ENCODE measurements around the gene FSTL4.

FSTL4 gene

GRCh38 chr5:133612249-133612860 is at the start of gene FSTL4:
TSS of gene FSTL4 (minus strand) at chr5:133612541.
- DNase-seq = peak; percentile 27

GRCh38 chr5:133661389-133661788 is 49.0 kb upstream of the FSTL4 start:
- no peak for DNase-seq

- peak; percentile 8 for DNase-seq
Measured at GRCh38 chr5:133658327-133658726, 46.0 kb upstream of the FSTL4 start.

DNA sequence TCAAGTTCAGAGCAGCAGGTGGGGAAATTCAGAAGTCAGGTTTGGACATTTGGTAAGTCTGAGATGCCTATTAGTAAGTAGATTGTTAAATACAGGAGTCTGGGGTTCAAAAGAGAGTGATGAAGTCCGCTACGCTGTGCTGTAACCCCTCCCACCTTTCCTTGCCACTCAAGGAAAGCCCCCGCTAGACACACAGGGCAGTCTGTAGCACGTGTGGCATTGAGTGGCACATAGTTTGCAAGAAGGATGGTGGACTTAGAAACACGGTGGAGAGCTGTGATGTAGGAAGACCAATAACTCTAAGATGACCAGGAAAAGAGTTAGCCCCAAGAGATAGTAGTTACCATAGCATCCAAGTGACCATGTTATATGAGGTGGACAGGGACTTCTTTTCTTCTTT is 44.7 kb upstream of the FSTL4 start:
- no peak for DNase-seq

DNA sequence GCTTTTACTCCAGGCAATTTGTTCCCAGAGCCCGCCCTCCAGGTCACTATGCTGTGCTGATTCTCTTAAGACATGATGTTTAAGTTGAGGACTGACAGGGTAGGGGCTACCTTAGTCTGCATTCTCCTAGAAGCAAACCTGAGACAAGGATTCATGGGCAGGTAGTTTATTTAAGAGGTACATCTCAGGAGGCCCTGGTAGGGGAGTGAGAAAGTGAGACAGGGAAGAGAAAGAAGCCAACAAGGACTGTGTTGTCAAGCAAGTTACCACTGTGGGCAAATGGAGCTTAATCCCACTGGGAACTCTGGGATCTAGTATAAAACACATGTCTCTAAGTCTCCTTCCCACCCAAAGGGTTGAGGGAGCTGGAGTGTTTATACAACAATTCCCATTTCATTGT is 43.6 kb upstream of the FSTL4 start:
- DNase-seq = no peak

DNA sequence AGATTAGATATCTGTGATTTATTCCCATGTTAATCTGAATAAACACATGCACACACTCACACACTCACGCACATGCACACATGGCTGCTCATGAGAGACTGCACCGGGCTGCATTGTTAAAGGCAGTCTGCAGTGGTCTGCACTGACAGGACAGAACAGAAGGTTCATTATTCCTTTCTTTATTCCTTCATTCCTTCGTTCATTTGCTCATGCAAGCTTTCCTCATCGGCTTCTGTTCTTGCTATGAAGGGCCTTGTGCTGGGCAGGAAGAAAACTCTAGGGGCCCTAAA is 41.4 kb upstream of the FSTL4 start:
- no peak for DNase-seq

- DNase-seq = no peak
Measured at GRCh38 chr5:133652951-133653759, 40.8 kb upstream of the FSTL4 start.

GRCh38 chr5:133644000-133644865 is 31.9 kb upstream of the FSTL4 start:
- no peak for DNase-seq

DNA sequence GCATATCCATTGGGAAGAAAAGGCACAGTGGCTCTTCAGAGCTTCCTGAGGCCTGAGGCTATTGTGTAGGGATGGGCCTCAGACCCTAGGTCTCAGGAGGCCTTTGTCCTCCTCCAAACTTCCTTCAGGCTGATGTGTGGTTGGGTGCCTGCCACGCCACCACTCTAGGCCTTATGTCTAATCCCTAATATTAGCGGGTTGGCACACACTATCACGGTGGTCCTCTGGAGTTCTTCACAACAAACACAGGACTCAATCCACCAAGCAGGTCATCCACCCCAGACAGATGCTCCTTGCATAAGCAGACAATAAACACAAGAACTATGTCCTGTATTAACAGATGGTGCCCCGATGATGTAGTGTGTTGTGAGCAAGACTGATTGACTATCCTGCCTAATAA is 31.0 kb upstream of the FSTL4 start:
- DNase-seq = no peak

- no peak for DNase-seq
Measured at GRCh38 chr5:133642153-133642722, 29.9 kb upstream of the FSTL4 start.

DNA sequence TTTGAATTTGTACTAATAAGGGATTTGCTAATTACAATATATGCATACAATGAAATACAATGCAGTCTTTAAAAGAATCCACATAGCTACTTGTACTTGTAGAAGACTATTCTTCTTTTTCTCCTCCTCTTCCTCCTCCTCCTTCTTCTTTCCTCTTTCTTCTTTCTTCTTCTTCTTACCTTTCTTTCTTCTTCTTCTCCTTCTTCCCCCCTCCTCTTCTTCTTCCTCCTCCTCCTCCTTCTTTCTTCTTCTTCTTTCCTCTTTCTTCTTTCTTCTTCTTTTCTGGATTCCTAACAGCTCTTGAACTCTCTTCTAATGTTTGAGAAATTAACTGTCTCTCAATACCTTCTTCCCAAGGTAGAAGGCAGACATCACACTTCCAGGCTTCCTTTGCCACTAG is 29.3 kb upstream of the FSTL4 start:
- DNase-seq = no peak

DNA sequence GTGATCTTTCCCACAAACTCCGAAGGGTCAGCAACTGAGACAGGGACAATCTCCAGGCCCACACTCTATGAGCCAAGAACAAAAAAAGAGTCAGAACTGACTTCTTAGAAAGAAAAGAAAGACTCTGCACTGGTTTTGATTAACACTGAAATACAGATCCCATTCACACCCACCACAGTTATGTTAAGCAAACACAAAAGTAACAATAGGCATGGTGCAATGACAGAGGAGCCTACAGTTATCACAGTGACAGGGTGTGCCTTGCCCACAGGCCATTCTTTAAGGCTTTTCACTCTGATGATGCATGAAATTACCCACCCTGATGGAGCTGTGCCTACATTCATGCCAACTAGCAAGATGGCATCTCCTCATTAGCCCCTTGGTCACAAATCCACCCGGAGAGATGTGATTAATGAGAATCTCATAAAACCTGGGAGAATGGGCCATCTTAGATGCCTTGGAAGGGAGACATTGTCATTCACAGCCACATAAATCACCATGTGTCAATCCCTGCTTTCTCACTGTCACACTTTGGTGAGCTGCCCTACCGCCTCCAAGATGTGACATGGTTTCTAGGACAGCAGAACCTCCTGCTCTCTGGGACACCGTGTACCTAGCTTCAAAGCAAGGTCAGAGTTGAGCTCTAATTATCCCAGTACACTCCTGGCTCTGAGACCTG is 27.6 kb upstream of the FSTL4 start:
- no peak for DNase-seq

- DNase-seq = no peak
Measured at GRCh38 chr5:133638436-133638835, 26.1 kb upstream of the FSTL4 start.

- no peak for DNase-seq
Measured at GRCh38 chr5:133637206-133637605, 24.9 kb upstream of the FSTL4 start.

DNA sequence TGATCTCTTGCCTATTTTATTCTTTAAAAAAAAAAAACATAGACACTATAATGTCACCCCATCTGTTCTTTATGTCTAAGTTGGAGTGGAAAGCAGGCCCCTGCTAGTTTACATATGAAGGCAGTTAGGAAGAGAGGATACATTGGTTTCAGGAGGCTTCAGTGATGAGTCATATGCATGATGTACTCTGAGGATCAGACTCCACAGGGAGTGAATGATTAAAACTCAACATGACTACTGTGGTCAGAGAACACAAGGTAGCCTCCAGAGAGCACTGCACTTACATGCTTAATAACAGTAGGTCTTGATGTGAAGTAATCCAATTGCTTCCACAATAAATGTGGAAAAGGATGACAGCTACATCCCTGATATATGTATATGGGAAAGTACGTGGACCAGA is 22.7 kb upstream of the FSTL4 start:
- no peak for DNase-seq

GRCh38 chr5:133627180-133627579 is 14.8 kb upstream of the FSTL4 start:
- DNase-seq = no peak

GRCh38 chr5:133624316-133624715 is 12.0 kb upstream of the FSTL4 start:
- no peak for DNase-seq

DNA sequence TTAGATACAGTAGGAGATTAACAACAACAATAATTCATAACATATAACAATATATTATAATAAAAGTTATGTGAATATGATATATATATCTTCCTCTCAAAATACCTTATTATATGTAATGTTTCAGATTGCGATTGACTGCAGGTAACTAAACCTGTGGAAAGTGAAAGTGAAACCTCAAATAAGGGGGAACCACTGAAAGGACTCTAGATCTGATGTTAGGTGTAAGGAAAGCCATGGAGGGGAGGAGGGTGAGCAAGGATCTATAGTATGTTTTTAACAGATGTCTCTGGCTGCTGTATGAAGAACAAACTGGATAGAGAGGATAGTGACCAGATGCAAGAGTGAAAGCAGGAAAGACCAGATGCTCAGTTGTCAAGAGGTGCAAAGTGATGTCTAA is 5.8 kb upstream of the FSTL4 start:
- DNase-seq = no peak

GRCh38 chr5:133613743-133614142 is 1.4 kb upstream of the FSTL4 start:
- DNase-seq = no peak

GRCh38 chr5:133613184-133613583 is 843 bp upstream of the FSTL4 start:
- no peak for DNase-seq

GRCh38 chr5:133611357-133612248 is 738 bp downstream of the FSTL4 start:
- DNase-seq = no peak
